GM03348 (cell line): ENCODE data around the gene AIPL1.
A peak's percentile ranks its signal among the peaks of the same experiment; 100 is the strongest.

Source experiments
- DNase-seq: peaks from one replicate; pipeline ENCODE4 v3.0.0; 2012; ENCODE audit warnings: low spot score

The AIPL1 gene

GRCh38 chr17:6448473-6448872 is 13.6 kb upstream of the AIPL1 start:
- DNase-seq, result no peak

- no peak for DNase-seq
Observed at GRCh38 chr17:6446516-6447100, 11.7 kb upstream of the AIPL1 start.

DNA sequence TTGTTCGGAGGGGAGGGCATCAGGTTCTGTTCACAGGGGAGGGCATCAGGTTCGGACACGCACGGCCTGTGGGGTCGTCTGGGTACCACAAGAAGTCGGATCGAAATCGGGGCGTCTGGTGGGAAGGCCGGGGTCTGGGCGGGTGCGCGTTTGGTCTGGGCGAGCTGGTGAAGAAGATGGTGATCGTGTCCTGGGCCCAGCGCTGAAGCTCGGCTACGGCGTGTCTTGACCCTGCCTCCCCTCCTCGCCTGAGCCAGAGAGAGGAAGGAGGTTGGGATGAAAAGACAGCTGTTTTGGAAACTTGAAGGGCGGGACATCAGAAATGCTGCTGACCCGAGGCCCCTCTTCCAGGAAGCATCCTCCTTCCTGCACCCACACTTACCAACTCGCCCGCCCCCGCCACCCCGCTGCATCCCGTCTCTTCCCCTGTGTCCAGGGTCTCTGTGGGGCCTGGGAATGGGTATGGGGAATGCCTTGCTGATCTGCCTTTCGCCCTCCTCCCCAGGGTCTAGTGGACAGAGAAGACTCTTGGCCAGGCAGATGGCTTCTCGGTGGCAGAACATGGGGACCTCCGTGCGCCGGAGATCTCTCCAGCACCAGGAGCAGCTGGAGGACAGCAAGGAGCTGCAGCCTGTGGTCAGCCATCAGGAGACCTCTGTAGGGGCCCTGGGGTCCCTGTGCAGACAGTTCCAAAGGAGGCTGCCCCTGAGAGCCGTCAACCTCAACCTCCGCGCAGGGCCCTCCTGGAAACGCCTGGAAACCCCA is 9.8 kb upstream of the AIPL1 start:
- DNase-seq, result no peak

- peak; percentile 100 for DNase-seq
Observed at GRCh38 chr17:6443692-6444570, 9.0 kb upstream of the AIPL1 start, which contains the start of gene PIMREG. Gene PIMREG, plus strand, starts transcription at chr17:6444455. Its CDS starts 656 bp downstream, at chr17:6445111.

DNA sequence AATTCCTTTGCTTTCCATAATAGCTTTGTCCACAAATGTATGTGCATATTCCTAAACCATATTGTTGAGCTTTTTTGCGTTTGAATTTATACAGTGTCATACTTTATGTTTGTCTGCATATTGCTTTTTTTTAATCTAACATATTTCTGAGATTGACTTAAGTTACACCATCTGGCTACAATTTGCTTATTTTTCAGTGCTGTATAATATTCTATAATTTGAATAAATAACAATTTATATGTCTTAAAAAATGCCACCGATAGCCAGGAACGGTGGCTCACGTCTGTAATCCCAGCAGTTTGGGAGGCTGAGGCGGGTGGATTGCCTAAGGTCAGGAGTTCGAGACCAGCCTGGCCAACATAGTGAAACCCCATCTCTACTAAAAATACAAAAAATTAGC is 7.9 kb upstream of the AIPL1 start:
- DNase-seq, result no peak

- no peak for DNase-seq
Observed at GRCh38 chr17:6439951-6440350, 5.0 kb upstream of the AIPL1 start.

- no peak for DNase-seq
Observed at GRCh38 chr17:6437956-6438355, 3.0 kb upstream of the AIPL1 start.

DNA sequence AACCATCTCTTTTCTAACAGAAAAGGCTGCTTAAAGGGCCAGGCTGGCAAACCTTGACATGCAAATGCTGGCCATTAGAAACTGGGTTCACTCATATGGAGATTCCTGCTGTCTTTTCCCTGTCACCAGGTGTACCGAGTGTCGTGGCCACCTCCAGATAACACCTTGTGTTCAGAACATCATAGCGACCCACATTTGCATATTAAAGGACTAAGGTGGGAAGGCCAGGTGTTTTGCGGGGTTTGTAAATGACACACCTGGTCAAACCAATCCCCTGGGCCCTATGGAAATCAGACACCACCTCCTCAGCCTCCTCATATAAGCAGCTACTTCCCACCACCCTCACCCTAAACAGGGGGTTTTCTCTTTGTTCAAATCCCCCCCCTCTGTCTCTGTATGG is 2.5 kb upstream of the AIPL1 start:
- DNase-seq, result no peak

GRCh38 chr17:6435968-6436367 is 1.0 kb upstream of the AIPL1 start:
- DNase-seq, result peak; percentile 91

GRCh38 chr17:6430769-6431168 is 4.2 kb downstream of the AIPL1 start:
- no peak for DNase-seq

DNA sequence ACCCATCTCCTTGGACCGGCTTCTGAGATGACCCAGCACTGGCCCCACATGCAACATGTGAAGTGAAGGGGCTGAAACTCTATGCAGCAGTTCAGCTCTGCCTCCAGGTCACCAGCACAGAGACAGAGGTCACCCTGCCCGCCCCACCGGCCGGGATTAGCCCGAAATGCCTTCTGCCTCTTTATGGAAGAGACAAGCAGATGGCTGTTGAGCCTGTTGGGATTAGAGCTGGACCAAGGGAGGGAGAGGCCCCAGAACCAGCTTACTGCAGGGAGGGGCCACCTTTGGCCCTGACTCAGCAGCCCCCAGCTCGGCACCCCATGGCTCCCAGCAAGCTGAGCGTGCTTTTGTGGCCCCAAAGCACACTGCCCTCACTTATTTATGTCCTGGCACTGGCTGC is 5.7 kb downstream of the AIPL1 start:
- DNase-seq, result no peak

- no peak for DNase-seq
Observed at GRCh38 chr17:6428207-6428965, 6.5 kb downstream of the AIPL1 start.

- peak; percentile 59 for DNase-seq
Observed at GRCh38 chr17:6427279-6427781, 7.6 kb downstream of the AIPL1 start.

DNA sequence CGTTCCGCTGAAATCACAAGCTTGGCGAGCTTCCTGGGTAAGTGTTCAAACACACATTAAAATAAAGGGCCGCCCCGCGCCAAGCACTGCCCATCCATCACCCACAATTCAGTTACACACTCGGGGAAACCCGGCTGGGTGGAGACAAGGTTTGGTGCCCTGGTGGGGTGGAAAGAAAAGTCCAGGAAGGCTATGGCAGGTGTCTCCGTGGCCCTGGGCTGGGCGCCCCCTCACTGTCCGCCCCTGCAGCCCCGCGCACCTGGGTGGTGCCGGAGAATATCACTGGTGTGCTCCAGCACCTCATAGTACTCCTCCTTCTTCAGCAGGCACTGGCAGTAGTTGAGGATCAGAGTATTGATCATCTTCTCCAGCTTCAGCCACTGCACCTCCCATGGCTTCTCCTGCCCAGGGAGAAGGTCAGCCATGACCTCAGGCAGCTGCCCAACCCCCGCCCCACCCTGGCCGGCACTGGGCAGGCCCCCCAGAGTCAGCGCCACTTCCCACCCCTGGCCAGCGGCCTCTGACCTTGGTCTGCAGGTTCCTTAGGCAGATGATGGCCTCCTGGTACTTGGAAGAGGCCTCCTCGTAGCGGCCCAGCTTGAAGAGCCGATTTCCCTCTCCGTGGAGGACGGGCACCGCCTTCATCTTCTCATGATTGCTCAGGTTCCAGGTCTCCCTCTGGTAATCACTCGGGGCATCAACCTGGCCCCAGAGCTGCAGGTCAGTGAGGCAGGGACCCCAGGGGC is 8.4 kb downstream of the AIPL1 start:
- no peak for DNase-seq

DNA sequence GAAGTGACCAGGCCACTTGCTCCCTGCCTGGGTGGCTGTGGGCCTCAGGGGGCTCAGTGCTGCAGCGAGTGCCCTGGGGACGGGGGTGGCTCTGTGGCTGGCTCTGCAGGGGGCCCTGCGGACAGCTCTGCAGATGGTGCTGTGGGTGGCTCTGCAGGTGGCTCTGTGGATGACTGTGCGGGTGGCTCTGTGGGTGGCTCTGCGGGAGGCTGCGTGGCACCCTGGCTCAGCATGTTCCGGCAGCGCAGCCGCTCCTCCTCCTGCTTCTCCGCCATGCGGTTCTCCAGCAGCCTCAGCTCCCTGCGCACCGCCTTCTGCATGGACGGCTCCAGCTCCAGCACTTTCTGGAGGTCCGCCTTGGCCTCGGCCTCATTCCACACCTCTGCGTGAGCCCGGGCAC is 9.5 kb downstream of the AIPL1 start:
- no peak for DNase-seq

GRCh38 chr17:6423931-6424330 is 11.0 kb downstream of the AIPL1 start:
- DNase-seq, result no peak

DNA sequence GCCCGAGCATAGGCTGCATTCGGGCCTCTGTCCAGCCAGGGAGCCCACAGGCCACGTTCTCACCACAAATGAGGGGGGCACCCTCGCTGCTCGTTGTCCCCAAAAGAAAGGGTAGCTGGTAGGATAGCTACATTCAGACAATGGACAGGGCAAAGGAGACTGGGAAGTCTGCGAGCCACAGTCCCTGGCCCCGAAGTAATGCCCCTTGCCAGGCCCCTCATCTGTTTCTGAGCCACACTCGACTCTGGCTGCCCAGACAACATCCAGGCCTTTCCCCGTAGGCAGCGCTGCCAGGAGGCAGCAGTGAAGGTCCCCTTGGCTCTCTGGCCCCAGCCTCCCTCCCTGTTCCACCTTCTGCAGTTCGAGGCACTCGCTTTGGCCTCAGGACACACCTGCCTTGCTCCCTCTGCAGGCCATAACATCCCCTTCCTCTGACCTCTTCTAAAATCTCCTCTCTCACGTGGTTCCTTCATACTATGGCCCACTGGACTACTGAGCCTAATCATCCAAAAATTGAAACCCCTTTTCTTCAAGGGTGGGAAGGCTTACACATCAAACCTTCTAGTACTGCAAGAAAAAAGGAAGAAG is 12.2 kb downstream of the AIPL1 start:
- peak; percentile 0 for DNase-seq

GRCh38 chr17:6421700-6422604 is 13.0 kb downstream of the AIPL1 start:
- peak; percentile 93 for DNase-seq

- DNase-seq, result peak; percentile 40
Observed at GRCh38 chr17:6420173-6420641, 14.7 kb downstream of the AIPL1 start.

DNA sequence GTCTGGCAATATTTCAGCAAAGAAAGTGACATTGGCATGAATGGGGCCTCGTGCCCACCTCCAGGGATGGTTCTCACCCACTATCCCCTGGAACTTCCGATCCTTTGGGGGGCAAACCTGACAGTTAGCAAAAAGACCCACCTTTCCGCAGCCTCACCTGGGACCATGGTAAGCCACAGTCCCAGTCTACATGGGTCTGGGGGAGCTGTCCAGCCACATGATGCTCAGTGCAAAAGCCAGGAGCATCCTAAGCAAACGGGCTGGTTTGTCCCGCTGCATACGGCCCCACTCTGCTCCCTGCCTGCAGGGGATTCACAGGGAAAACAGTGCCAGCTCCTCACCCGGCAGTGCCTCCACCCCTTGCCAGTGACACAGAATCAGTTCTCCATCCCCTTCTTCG is 19.3 kb downstream of the AIPL1 start:
- DNase-seq, result no peak
